ENCODE measurements around the gene PTGIR. TPM values are rescaled to one million over a fixed set of nuclear protein-coding genes. Genes with fewer than 3 reads are reported as not detected.
"Not testable (repeated sequence)": the region's sequence is repeated elsewhere in the genome, so short reads cannot be mapped to it uniquely, and the experiment has no call there.

PTGIR gene
- total RNA-seq, 2 experiments from 2014 or later: 8.0 to 8.5 TPM

- peaks cover 20% of the 10 kb centered on the region for H3K4me1 Mint-ChIP-seq
- DNase-seq (no peak), ATAC-seq (ENCODE audit: low read depth) (no peak)
- POLR2A ChIA-PET: interaction anchor here (1.4 to 2.6 kb wide), 2 partner anchors 20 to 30 kb away, joined by 6 to 15 read pairs; partner anchors contain the start of gene CALM3
- H3K9me3 Mint-ChIP-seq: no peaks in the 10 kb centered on the region
- no peaks in the 10 kb centered on the region for H3K36me3 Mint-ChIP-seq
- no peak overlapping the region for H3K4me3 Mint-ChIP-seq
- H3K27me3 Mint-ChIP-seq: no peaks in the 10 kb centered on the region
- H3K27ac Mint-ChIP-seq: no peak overlapping the region
Observed at GRCh38 chr19:46631481-46631880, 6.6 kb upstream of the PTGIR start.

- POLR2A ChIA-PET: interaction anchor here (1.4 to 2.6 kb wide), 2 partner anchors 20 to 29 kb away, joined by 6 to 15 read pairs; partner anchors contain the start of gene CALM3
- H3K27ac Mint-ChIP-seq: no peak overlapping the region
- H3K4me1 Mint-ChIP-seq: peaks cover 19% of the 10 kb centered on the region
- no peaks in the 10 kb centered on the region for H3K9me3 Mint-ChIP-seq
- ATAC-seq (ENCODE audit: low read depth): no peak
- H3K4me3 Mint-ChIP-seq: no peak overlapping the region
- no peaks in the 10 kb centered on the region for H3K36me3 Mint-ChIP-seq
- H3K27me3 Mint-ChIP-seq: no peaks in the 10 kb centered on the region
- no peak for DNase-seq
Observed at GRCh38 chr19:46630586-46631205, 5.8 kb upstream of the PTGIR start.

DNA sequence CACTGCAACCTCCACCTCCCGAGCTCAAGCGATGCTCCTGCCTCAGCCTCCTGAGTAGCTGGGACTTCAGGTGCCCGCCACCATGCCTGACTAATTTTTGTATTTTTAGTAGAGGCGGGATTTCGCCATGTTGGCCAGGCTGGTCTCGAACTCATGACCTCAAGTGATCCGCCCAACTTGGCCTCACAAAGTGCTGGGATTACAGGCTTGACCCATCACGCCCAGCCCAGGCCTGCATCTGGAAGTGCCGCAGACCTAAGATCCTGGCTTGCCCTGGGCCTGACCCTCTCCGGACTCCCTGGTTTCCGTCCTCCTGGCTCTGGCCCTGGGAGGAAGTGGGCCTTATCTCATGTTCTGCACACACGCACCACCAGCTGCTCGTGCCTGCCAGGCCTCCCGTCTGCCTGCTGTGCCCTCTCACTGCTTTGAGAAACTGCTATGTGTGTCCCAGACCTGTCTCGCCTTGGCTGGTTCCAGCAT, 4.7 kb upstream of the PTGIR start:
- Mint-ChIP-seq H3K27ac (no peak overlapping the region), H3K27me3 (no peaks in the 10 kb centered on the region), H3K4me3 (no peak overlapping the region), H3K4me1 (peaks cover 25% of the 10 kb centered on the region), H3K9me3 (no peaks in the 10 kb centered on the region), H3K36me3 (no peaks in the 10 kb centered on the region)
- DNase-seq (no peak), ATAC-seq (ENCODE audit: low read depth) (no peak)
- POLR2A ChIA-PET: interaction anchor here (0.6 to 3.2 kb wide), 4 partner anchors 9 to 30 kb away, joined by 3 to 8 read pairs (median 3); no protein-coding TSS in a partner anchor

GRCh38 chr19:46628970-46629369, 4.1 kb upstream of the PTGIR start:
- not testable (repeated sequence) for H3K27ac Mint-ChIP-seq; ATAC-seq (ENCODE audit: low read depth); H3K36me3 Mint-ChIP-seq; DNase-seq; H3K4me3 Mint-ChIP-seq; H3K9me3 Mint-ChIP-seq; H3K27me3 Mint-ChIP-seq
- POLR2A ChIA-PET: interaction anchor here (0.6 to 3.2 kb wide), 5 partner anchors 9 to 29 kb away, joined by 3 to 8 read pairs (median 3); no protein-coding TSS in a partner anchor
- H3K4me1 Mint-ChIP-seq: peaks cover 29% of the 10 kb centered on the region

DNA sequence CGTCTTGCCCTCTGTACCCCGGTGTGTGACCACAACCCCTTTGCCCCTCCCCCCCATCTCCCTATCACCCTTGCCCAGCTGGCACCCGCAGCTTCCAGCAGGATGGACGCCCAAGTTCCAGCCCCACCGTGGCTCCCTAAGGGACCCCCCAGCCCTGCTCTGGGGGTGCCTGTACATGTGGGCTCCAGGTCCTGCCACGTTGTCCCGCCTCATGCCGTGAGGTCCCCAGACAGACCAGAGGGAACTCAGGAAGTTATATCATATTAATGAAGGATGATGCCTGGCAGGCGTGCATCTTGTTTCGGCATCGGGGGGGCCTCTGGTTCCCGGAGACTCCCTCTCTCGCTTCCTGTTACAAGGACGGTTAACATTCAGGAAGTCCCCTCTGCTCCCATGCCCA, 1.6 kb upstream of the PTGIR start:
- Mint-ChIP-seq H3K27ac (no peak overlapping the region), H3K4me3 (no peak overlapping the region), H3K27me3 (no peaks in the 10 kb centered on the region), H3K4me1 (peaks cover 31% of the 10 kb centered on the region), H3K9me3 (no peaks in the 10 kb centered on the region), H3K36me3 (peaks cover 2% of the 10 kb centered on the region)
- ATAC-seq (ENCODE audit: low read depth) (no peak), DNase-seq (no peak)
- POLR2A ChIA-PET: interaction anchor here (3.2 to 5.7 kb wide), 2 partner anchors 9 to 14 kb away, joined by 8 to 36 read pairs; no protein-coding TSS in a partner anchor

DNA sequence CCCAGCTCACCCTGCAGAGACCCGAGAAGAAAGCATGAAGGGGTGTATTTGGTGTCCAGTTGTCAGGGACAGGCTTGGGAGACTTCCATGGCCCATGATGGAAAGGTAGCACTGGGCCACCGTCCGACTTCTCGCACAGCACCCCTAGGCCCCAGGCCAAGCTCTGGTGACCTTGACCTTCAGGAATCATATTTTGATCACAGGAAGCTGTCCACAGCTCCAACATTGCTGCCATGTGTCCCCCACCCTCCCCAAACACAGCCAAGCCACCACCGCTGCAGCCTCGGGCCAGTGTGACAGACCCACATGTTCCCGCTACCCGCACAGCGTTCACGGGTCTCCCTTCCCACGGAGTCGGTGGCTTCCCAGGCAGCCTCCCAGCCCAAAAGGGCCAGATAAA, 842 bp upstream of the PTGIR start:
- H3K27me3 Mint-ChIP-seq: no peaks in the 10 kb centered on the region
- POLR2A ChIA-PET: interaction anchor here (5.7 kb wide), 1 partner anchor 13 kb away, joined by 36 read pairs; no protein-coding TSS in a partner anchor
- DNase-seq (no peak), ATAC-seq (ENCODE audit: low read depth) (no peak)
- H3K27ac Mint-ChIP-seq: peak overlapping the region; percentile 95
- peaks cover 33% of the 10 kb centered on the region for H3K4me1 Mint-ChIP-seq
- H3K4me3 Mint-ChIP-seq: no peak overlapping the region
- no peaks in the 10 kb centered on the region for H3K9me3 Mint-ChIP-seq
- peaks cover 2% of the 10 kb centered on the region for H3K36me3 Mint-ChIP-seq

- H3K4me3 Mint-ChIP-seq: peak overlapping the region; percentile 92
- peaks cover 47% of the 10 kb centered on the region for H3K4me1 Mint-ChIP-seq
- POLR2A ChIA-PET: interaction anchor here (0.9 to 5.7 kb wide), 5 partner anchors 10 to 101 kb away, joined by 3 to 36 read pairs (median 3); no protein-coding TSS in a partner anchor
- no peaks in the 10 kb centered on the region for H3K27me3 Mint-ChIP-seq
- H3K9me3 Mint-ChIP-seq: no peaks in the 10 kb centered on the region
- no peak for DNase-seq
- ATAC-seq (ENCODE audit: low read depth): no peak
- H3K27ac Mint-ChIP-seq: peak overlapping the region; percentile 95
- H3K36me3 Mint-ChIP-seq: peaks cover 2% of the 10 kb centered on the region
Observed at GRCh38 chr19:46623915-46624502, 880 bp downstream of the PTGIR start.

DNA sequence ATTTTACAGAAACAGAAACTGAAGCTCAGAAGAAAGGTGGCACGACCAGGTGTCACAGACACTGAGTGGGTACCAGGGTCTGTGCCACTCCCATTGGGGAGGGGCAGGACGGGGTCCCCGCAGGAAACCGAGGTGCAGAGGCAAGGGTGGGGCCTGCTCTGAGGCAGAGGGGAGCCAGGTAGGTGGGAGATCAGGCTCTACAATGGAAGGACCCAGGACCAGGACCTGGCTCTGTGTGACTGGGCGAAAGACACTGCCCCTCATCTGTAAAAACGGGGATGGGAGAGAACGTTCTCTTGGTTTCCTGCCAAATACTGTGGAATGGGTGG, 2.8 kb downstream of the PTGIR start:
- H3K36me3 Mint-ChIP-seq: peaks cover 2% of the 10 kb centered on the region
- DNase-seq: no peak
- peak overlapping the region; percentile 78 for H3K4me3 Mint-ChIP-seq
- H3K4me1 Mint-ChIP-seq: peaks cover 51% of the 10 kb centered on the region
- H3K9me3 Mint-ChIP-seq: no peaks in the 10 kb centered on the region
- no peaks in the 10 kb centered on the region for H3K27me3 Mint-ChIP-seq
- H3K27ac Mint-ChIP-seq: peak overlapping the region; percentile 93
- POLR2A ChIA-PET: interaction anchor here (0.5 to 5.7 kb wide), 6 partner anchors 9 to 275 kb away, joined by 3 to 36 read pairs (median 6); no protein-coding TSS in a partner anchor
- ATAC-seq (ENCODE audit: low read depth): no peak

DNA sequence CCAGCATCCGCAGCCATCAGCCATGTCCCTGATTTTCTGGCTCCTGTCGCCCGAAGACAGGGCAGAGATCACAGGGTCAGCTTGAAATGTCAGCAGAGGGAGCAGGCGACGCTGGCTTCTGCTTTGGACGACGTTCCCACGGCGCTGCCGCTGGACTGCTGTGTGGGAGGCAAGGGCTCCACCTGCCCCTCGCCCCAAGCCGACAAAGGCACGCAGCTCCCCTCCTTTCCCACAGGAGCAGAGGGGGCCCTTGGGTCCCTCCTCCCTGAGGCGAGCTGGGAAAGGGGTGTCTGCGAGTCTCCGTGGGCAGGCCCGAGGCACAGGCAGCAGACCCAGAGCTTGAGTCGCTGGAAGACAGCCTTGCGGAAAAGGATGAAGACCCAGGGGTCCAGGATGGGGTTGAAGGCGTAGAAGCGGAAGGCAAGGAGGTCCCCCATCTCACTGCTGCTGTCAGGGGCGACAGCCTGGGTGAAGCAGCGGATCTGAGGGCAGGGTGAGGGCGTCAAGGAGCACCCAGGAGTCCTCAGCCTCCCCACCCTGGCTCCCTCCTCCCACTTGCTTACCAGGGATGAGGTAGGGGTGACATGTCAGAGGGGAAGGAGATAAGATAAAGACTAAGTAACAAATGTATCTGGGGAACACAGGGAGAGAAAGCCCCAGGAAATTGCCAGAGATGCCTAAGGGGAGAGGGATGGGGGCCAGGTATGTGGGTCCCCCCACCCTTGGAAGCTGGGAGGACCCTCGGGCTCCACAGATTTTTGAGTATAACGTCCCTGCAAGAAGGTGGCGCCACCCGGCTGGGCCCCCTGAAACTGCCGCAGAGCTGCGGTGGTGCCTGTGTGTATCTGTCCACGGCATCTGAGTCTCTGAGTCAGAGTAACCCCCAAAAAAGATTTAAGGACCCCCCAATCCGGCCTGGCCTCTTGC, 3.4 kb downstream of the PTGIR start:
- H3K27me3 Mint-ChIP-seq: no peaks in the 10 kb centered on the region
- ATAC-seq (ENCODE audit: low read depth): no peak
- H3K4me1 Mint-ChIP-seq: peaks cover 55% of the 10 kb centered on the region
- H3K27ac Mint-ChIP-seq: peak overlapping the region; percentile 93
- POLR2A ChIA-PET: interaction anchor here (0.5 to 5.7 kb wide), 7 partner anchors 8 to 274 kb away, joined by 3 to 36 read pairs (median 5); no protein-coding TSS in a partner anchor
- H3K4me3 Mint-ChIP-seq: peak overlapping the region; percentile 78
- H3K9me3 Mint-ChIP-seq: no peaks in the 10 kb centered on the region
- no peak for DNase-seq
- H3K36me3 Mint-ChIP-seq: peaks cover 2% of the 10 kb centered on the region

DNA sequence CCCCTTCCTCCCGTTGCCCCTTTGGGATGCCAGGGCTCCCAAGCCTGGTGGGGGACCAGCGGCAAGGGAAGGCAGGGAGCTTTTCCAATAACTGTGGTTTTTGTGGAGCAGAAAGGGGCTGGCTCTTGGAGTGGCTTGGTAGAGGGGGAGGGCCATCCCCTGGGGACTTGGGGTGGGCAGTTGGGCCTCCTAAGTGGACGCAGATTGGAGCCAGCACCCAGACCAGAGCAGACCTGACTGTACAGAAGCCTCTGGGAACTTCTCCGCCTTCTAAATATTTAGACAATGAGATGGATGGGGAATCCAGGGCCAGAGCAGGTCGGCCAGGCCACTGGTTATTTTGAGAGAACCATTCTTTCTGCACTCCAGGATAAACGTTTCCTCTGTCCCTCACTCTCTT, 4.2 kb downstream of the PTGIR start:
- POLR2A ChIA-PET: interaction anchor here (1.0 to 1.6 kb wide), 2 partner anchors 9 to 11 kb away, joined by 3 read pairs; no protein-coding TSS in a partner anchor
- Mint-ChIP-seq H3K4me3 (no peak overlapping the region), H3K27ac (peak overlapping the region; percentile 93), H3K4me1 (peaks cover 60% of the 10 kb centered on the region), H3K9me3 (no peaks in the 10 kb centered on the region), H3K27me3 (no peaks in the 10 kb centered on the region), H3K36me3 (peaks cover 2% of the 10 kb centered on the region)
- DNase-seq (no peak), ATAC-seq (ENCODE audit: low read depth) (no peak)

- Mint-ChIP-seq H3K4me3 (peak overlapping the region; percentile 65), H3K27ac (peak overlapping the region; percentile 89), H3K9me3 (no peaks in the 10 kb centered on the region), H3K36me3 (peaks cover 2% of the 10 kb centered on the region), H3K27me3 (no peaks in the 10 kb centered on the region), H3K4me1 (peaks cover 58% of the 10 kb centered on the region)
- no peak for ATAC-seq (ENCODE audit: low read depth)
- DNase-seq: no peak
- POLR2A ChIA-PET: interaction anchor here (0.9 to 4.4 kb wide), 6 partner anchors 9 to 19 kb away, joined by 3 to 39 read pairs (median 3); partner anchors contain the start of gene CALM3
Observed at GRCh38 chr19:46620267-46620666, 4.6 kb downstream of the PTGIR start.

DNA sequence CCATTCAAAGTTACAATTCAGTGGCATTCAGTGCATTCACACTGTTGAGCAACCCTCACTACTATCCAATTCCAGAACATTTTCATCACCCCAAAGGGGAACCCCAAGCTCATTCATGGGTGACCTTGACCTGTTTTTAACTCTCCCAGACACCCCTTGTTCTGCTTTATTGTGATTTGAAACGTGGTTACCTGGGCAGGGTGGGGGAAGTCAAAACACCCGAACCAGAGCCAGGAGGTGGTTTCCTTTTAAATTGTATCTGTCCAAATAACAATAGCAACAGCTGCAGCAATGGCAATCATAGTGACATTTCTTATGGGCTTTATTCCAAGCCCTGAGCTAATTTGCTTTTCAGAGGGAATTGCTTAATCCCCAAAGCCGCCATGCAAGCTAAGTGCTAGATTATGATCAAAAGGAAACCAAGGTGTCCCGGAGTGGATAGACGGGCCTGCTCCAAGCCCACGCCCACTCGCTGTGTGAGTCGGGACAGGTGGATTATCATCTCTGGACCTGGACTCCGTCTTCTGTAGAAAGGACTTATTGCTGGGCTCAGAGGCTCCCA, 6.1 kb downstream of the PTGIR start:
- DNase-seq: no peak
- POLR2A ChIA-PET: interaction anchor here (0.9 to 4.4 kb wide), 5 partner anchors 10 to 99 kb away, joined by 3 to 39 read pairs (median 3); partner anchors contain the start of gene CALM3
- Mint-ChIP-seq H3K27ac (peak overlapping the region; percentile 89), H3K4me1 (peaks cover 54% of the 10 kb centered on the region), H3K4me3 (peak overlapping the region; percentile 65), H3K9me3 (no peaks in the 10 kb centered on the region), H3K27me3 (no peaks in the 10 kb centered on the region), H3K36me3 (no peaks in the 10 kb centered on the region)
- no peak for ATAC-seq (ENCODE audit: low read depth)

Data from activated naive CD8-positive, alpha-beta T cell treated with anti-CD3 and anti-CD28 coated beads, Interleukin-2, amount 10 ng/mL, durations not matched to agents 7 days and 5 days (primary cell).